Osteocyte (in vitro differentiated cells): ENCODE results near the gene HMGN1. TPM values are rescaled to one million over a fixed set of nuclear protein-coding genes. Genes with fewer than 3 reads are reported as not detected.
A peak's percentile ranks its signal among the peaks of the same experiment; 100 is the strongest.

Source experiments
- DNase-seq: peaks from one replicate; pipeline ENCODE4 v3.0.0; 2021; ENCODE audit warnings: mixed read lengths; ENCODE audit not compliant: unreplicated experiment; ENCODE audit errors: extremely low spot score
- H3K27ac Mint-ChIP-seq: one replicate; pipeline ENCODE4 v1.8.0; 2021; ENCODE audit warnings: mild to moderate bottlenecking, mixed read lengths; ENCODE audit not compliant: unreplicated experiment
- H3K27me3 Mint-ChIP-seq: one replicate; pipeline ENCODE4 v1.8.0; 2021; ENCODE audit warnings: mixed read lengths; ENCODE audit not compliant: unreplicated experiment
- H3K36me3 Mint-ChIP-seq: one replicate; pipeline ENCODE4 v1.8.0; 2021; ENCODE audit warnings: mixed read lengths; ENCODE audit not compliant: unreplicated experiment
- H3K4me1 Mint-ChIP-seq: one replicate; pipeline ENCODE4 v1.8.0; 2021; ENCODE audit warnings: mixed read lengths; ENCODE audit not compliant: unreplicated experiment
- H3K4me3 Mint-ChIP-seq: one replicate; pipeline ENCODE4 v1.8.0; 2021; ENCODE audit warnings: mild to moderate bottlenecking, moderate library complexity, mixed read lengths; ENCODE audit not compliant: unreplicated experiment
- H3K9me3 Mint-ChIP-seq: one replicate; pipeline ENCODE4 v1.8.0; 2021; ENCODE audit warnings: mixed read lengths; ENCODE audit not compliant: unreplicated experiment
- CTCF ChIP-seq: fragments of 200-600 bp; sonication (generic); IDR thresholded peaks from 2 replicates; pipeline ENCODE4 v1.5.0; 2021; ENCODE audit warnings: antibody characterized with exemption, mild to moderate bottlenecking, moderate library complexity
- long read RNA-seq: library from polyadenylated mRNA; unstranded; transcript quantifications from one replicate; pipeline ENCODE4 v2.0.0, GENCODE V29; 2021
- total RNA-seq: library from RNA; stranded (reverse); gene quantifications from 2 replicates; pipeline ENCODE4 v1.2.1, GENCODE V29; 2021

HMGN1 gene, protein sequence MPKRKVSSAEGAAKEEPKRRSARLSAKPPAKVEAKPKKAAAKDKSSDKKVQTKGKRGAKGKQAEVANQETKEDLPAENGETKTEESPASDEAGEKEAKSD
- 267 and 289 TPM in 2 replicates for total RNA-seq
- long read RNA-seq, transcript HMGN1-204 (6 exons, 1,383 nt) = major isoform, 965 of 1,135 reads
- long read RNA-seq, transcript HMGN1-201 (7 exons, 1,303 nt) = minor isoform, 18 of 1,135 reads
- long read RNA-seq, transcript HMGN1-207 (7 exons, 1,045 nt) = minor isoform, 8 of 1,135 reads
- long read RNA-seq, transcript HMGN1-205 (7 exons, 850 nt) = minor isoform, 6 of 1,135 reads
- long read RNA-seq, partial matches to known transcripts = 47 of 1,135 reads
- long read RNA-seq, other reads (novel, unspliced or antisense) = 80 of 1,135 reads

- Mint-ChIP-seq H3K4me3 (peak within 1 kb of the TSS; percentile 87), H3K9me3 (no peaks in the 10 kb centered on the region), H3K27me3 (no peaks in the 10 kb centered on the region), H3K4me1 (peaks cover 36% of the 10 kb centered on the region), H3K27ac (peak within 1 kb of the TSS; percentile 94), H3K36me3 (peaks cover 30% of the 10 kb centered on the region)
- no peak for TF ChIP-seq CTCF
- DNase-seq = peak; percentile 97
Measured at GRCh38 chr21:39348355-39349210, at the start of gene HMGN1. HMGN1 (minus strand) TSS chr21:39349088; CDS start chr21:39348917, 171 bp downstream.

DNA sequence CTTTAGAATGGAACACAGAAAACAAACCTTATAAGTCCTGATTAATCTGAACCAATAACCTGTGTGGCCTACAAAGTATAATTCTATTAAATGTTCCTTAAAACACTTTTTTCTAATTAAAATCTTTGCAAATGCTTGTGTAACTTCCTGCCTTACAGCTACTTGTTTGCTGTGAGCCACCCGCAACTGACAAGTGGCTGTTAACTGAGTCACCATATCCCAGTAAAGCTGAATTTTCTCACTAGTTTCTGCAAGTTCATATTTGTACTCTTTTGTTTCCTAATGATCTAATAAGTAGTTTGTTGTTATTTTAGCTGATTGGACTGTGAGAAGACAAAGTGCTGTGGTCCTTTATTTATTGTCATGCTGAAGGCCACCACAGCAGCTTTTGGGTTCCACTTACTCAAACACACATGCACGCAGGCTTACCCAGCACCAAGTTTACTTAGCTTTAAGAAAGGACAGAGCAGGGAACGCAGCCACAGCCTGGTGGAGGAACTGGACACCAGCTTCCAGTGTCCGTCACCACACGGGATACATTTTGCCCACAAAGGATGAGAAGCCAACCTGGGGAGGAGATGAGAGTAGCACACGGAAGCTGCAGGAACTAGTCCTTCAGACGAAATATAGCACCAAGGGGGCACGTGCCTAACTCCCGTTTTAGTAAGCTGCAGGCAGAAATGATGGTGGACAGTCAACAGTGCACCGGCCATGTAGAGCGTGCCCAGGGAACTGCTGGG is 48.9 kb upstream of the HMGN1 start:
- H3K27ac Mint-ChIP-seq = no peak overlapping the region
- H3K4me1 Mint-ChIP-seq = no peaks in the 10 kb centered on the region
- H3K36me3 Mint-ChIP-seq = peaks cover 35% of the 10 kb centered on the region
- TF ChIP-seq CTCF = no peak
- DNase-seq = no peak
- no peaks in the 10 kb centered on the region for H3K9me3 Mint-ChIP-seq
- H3K27me3 Mint-ChIP-seq = no peaks in the 10 kb centered on the region
- H3K4me3 Mint-ChIP-seq = no peak overlapping the region

DNA sequence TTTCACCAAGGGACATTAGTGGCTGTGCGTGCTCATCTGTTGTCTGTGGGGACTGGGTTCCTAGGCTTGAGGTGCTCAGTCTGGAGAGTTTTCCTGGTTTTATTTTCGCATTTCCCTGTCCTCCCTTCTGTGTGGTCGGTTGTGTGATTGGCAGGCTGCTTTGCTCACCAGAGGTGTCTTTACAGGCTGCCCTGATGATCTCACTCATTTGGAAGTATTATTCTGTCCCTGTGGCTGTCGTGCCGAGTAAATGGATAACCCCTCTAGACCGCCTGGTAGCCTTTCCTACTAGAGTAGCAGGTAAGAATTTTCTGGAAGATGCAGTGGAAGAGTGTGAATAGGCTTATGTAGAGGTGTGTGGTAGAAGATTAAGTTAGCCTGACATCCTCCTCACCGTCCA is 44.1 kb upstream of the HMGN1 start:
- no peaks in the 10 kb centered on the region for H3K27me3 Mint-ChIP-seq
- TF ChIP-seq CTCF = no peak
- H3K4me1 Mint-ChIP-seq = peaks cover 16% of the 10 kb centered on the region
- H3K36me3 Mint-ChIP-seq = peaks cover 44% of the 10 kb centered on the region
- no peak overlapping the region for H3K4me3 Mint-ChIP-seq
- no peak for DNase-seq
- H3K27ac Mint-ChIP-seq = no peak overlapping the region
- H3K9me3 Mint-ChIP-seq = no peaks in the 10 kb centered on the region

GRCh38 chr21:39390212-39390765 is 41.4 kb upstream of the HMGN1 start:
- no peak for TF ChIP-seq CTCF
- H3K9me3 Mint-ChIP-seq = no peaks in the 10 kb centered on the region
- H3K4me3 Mint-ChIP-seq = no peak overlapping the region
- peaks cover 30% of the 10 kb centered on the region for H3K36me3 Mint-ChIP-seq
- DNase-seq = no peak
- H3K4me1 Mint-ChIP-seq = peaks cover 23% of the 10 kb centered on the region
- H3K27ac Mint-ChIP-seq = no peak overlapping the region
- no peaks in the 10 kb centered on the region for H3K27me3 Mint-ChIP-seq
